CD4-positive, CD25-positive, alpha-beta regulatory T cell (primary cell): ENCODE data around the gene C1QL3. TPM values are rescaled to one million over a fixed set of nuclear protein-coding genes. Genes with fewer than 3 reads are reported as not detected.

ENCODE experiments used
- ATAC-seq, 2 donors: fragments of 150-1000 bp; cut with Tn5 transposase; one replicate each; pipeline ENCODE4 v1.10.0; 2021; ENCODE audit warnings: low read depth in 2 of 2, moderate number of reproducible peaks in 2 of 2, moderate library complexity in 1 of 2
- DNase-seq, 3 donors: peaks; one replicate each; pipeline versions ENCODE4 v3.0.0 to v3.0.0-alpha.2; 2012 to 2022; ENCODE audit warnings: mixed read lengths in 1 of 3
- H3K27ac ChIP-seq: one replicate; pipeline ENCODE4 v1.7.0; 2013; ENCODE audit warnings: mild to moderate bottlenecking, low read length; ENCODE audit not compliant: insufficient read depth, poor library complexity, severe bottlenecking
- H3K27me3 ChIP-seq: one replicate; pipeline ENCODE4 v1.7.0; 2013; ENCODE audit warnings: low read length; ENCODE audit not compliant: control insufficient read depth, insufficient read depth
- H3K36me3 ChIP-seq: one replicate; pipeline ENCODE4 v1.7.0; 2013; ENCODE audit warnings: mild to moderate bottlenecking, low read length, moderate library complexity; ENCODE audit not compliant: control insufficient read depth, insufficient read depth
- H3K4me1 ChIP-seq: 2 replicates; pipeline ENCODE4 v1.7.0; 2013; ENCODE audit warnings: mild to moderate bottlenecking, low read length; ENCODE audit not compliant: insufficient read depth, control insufficient read depth, poor library complexity, severe bottlenecking
- H3K4me3 ChIP-seq: one replicate; pipeline ENCODE4 v1.7.0; 2013; ENCODE audit warnings: low read depth, mild to moderate bottlenecking, low read length, moderate library complexity
- H3K9me3 ChIP-seq, 2 experiments: 1 replicate in 1 of 2; 2 replicates in 1 of 2; pipeline ENCODE4 v1.7.0; 2013; ENCODE audit warnings: low read length in 2 of 2, mild to moderate bottlenecking in 1 of 2, moderate library complexity in 1 of 2; ENCODE audit not compliant: control insufficient read depth in 2 of 2
- H3K27ac Mint-ChIP-seq, 3 donors: one replicate each; pipeline ENCODE4 v1.8.0; 2020 to 2022; ENCODE audit warnings: mild to moderate bottlenecking in 3 of 3, mixed read lengths in 3 of 3, moderate library complexity in 2 of 3
- H3K27me3 Mint-ChIP-seq: one replicate; pipeline ENCODE4 v1.8.0; 2022; ENCODE audit warnings: mild to moderate bottlenecking, mixed read lengths
- H3K36me3 Mint-ChIP-seq: one replicate; pipeline ENCODE4 v1.8.0; 2020; ENCODE audit warnings: mixed read lengths
- H3K4me1 Mint-ChIP-seq, 4 donors: one replicate each; pipeline ENCODE4 v1.8.0; 2020 to 2022; ENCODE audit warnings: mixed read lengths in 4 of 4, mild to moderate bottlenecking in 1 of 4
- H3K4me3 Mint-ChIP-seq, 4 donors: one replicate each; pipeline ENCODE4 v1.8.0; 2020 to 2022; ENCODE audit warnings: mild to moderate bottlenecking in 4 of 4, mixed read lengths in 4 of 4, moderate library complexity in 3 of 4
- H3K9me3 Mint-ChIP-seq, 7 donors: one replicate each; pipeline ENCODE4 v1.8.0; 2020 to 2022; ENCODE audit warnings: mixed read lengths in 7 of 7, mild to moderate bottlenecking in 3 of 7, moderate library complexity in 2 of 7
- polyA plus RNA-seq, 4 donors: library from polyadenylated mRNA; unstranded; fragments of 300-500 nt; fragmentation: Illumina TruSeq; gene quantifications; one replicate each; pipeline ENCODE4 v1.2.3, GENCODE V29; 2021
- total RNA-seq: library from RNA; stranded (reverse); gene quantifications from one replicate; pipeline ENCODE4 v1.2.3, GENCODE V29; 2022

C1QL3 gene
- total and polyA plus RNA-seq, 5 donors from 2014 or later = 0.23 to 0.92 (median 0.31) TPM; not detected in 1

DNA sequence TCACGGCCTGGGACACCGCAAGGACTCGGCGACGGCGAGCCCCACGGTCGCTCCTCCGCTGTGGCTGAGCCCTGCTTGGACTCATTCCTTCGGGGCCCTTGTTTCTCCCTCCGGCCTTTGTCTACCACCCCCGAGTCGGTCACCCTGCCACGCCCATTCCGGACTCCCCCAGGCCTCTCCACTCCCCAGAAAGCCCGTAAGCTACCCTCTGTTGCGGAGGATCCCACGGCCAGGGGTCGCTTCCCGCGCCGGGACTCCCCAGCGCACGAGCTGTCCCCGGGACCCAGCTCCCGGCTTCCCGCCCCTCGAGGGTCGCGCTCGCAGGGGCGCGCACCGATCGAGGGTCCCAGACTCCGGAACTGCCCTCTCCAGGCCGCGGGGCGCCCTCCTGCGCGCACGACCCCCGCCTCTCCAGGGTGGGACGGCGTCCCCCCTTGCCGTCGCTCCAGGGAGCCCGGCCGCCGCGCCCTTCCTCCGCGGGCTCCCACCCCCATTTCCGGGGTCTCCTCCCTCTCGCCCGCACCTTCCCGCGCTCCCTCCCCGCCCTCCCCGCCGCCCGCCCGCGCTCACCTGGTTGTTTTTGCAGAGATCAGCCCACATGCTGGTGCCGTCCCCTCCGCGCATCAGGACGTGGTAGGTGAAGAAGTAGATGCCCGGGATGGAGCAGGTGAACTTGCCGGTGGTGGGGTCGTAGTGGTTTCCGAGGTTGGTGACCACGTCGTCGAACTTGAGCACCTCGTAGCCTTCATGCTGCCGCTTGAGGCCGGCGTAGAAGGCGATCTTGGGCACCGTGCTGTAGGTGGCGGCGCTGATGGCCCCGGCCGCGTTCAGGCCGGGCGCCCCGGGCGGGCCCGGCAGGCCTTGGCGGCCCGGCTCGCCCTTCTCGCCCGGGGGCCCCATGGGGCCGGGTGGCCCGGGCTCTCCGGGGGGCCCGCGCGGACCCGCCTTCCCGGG is 1.5 kb downstream of the C1QL3 start:
- Mint-ChIP-seq H3K27me3 (peaks cover 48% of the 10 kb centered on the region), H3K4me3 (peak overlapping the region; percentile 84 to 90 (median 88)), H3K36me3 (peaks cover 14% of the 10 kb centered on the region), H3K4me1 (peaks cover 0 to 16% (median 8%) of the 10 kb centered on the region in 4 donors), H3K27ac (no peak overlapping the region), H3K9me3 (no peaks in the 10 kb centered on the region)
- Histone ChIP-seq H3K4me3 (no peak overlapping the region), H3K9me3 (no peaks in the 10 kb centered on the region), H3K27me3 (peaks cover 18% of the 10 kb centered on the region), H3K27ac (no peak overlapping the region), H3K4me1 (peaks cover 19% of the 10 kb centered on the region), H3K36me3 (no peaks in the 10 kb centered on the region)
- peak in 2 of 3 donors; percentile 6 to 27 for DNase-seq
- peak; percentile 22 to 24 for ATAC-seq

- Mint-ChIP-seq H3K27me3 (peaks cover 40% of the 10 kb centered on the region), H3K9me3 (no peaks in the 10 kb centered on the region), H3K36me3 (peaks cover 11% of the 10 kb centered on the region), H3K27ac (no peak overlapping the region), H3K4me1 (peaks cover 0 to 16% (median 8%) of the 10 kb centered on the region in 4 donors), H3K4me3 (peak overlapping the region; percentile 84 to 90 (median 88))
- H3K4me1 ChIP-seq = peaks cover 19% of the 10 kb centered on the region
- peaks cover 4% of the 10 kb centered on the region for H3K36me3 ChIP-seq
- H3K27ac ChIP-seq = no peak overlapping the region
- ATAC-seq = no peak
- H3K9me3 ChIP-seq = no peaks in the 10 kb centered on the region
- no peak overlapping the region for H3K4me3 ChIP-seq
- no peak for DNase-seq
- H3K27me3 ChIP-seq = peaks cover 15% of the 10 kb centered on the region
Observed at GRCh38 chr10:16519250-16519907, 2.3 kb downstream of the C1QL3 start.

DNA sequence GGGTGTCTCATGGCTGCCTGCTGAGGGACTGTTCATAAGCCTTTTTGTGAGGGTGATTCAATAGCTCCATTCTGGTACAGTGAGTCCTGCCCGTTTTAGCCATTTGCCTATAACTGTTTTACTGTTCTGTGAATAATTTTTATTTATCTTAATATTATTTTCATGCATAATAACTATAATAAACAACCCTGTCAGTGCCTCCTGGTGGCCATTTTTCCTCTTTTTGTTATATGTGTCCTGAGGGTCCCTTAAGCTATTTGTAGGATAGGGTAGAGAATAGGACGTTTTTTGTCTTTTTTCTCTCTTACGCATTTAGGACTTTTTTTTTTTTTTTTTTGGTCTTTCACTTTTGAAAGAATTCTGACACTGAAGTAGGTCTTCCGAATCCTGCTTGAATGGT is 2.9 kb downstream of the C1QL3 start:
- no peak for ATAC-seq
- Histone ChIP-seq H3K27me3 (peaks cover 12% of the 10 kb centered on the region), H3K4me1 (peaks cover 19% of the 10 kb centered on the region), H3K9me3 (no peaks in the 10 kb centered on the region), H3K4me3 (no peak overlapping the region), H3K36me3 (peaks cover 5% of the 10 kb centered on the region), H3K27ac (no peak overlapping the region)
- Mint-ChIP-seq H3K4me3 (peak overlapping the region in 3 of 4 donors; percentile 84 to 90 (median 88)), H3K27me3 (peaks cover 34% of the 10 kb centered on the region), H3K36me3 (peaks cover 11% of the 10 kb centered on the region), H3K4me1 (peaks cover 0 to 16% (median 8%) of the 10 kb centered on the region in 4 donors), H3K9me3 (no peaks in the 10 kb centered on the region), H3K27ac (no peak overlapping the region)
- DNase-seq = peak in 1 of 3 donors; percentile 10

DNA sequence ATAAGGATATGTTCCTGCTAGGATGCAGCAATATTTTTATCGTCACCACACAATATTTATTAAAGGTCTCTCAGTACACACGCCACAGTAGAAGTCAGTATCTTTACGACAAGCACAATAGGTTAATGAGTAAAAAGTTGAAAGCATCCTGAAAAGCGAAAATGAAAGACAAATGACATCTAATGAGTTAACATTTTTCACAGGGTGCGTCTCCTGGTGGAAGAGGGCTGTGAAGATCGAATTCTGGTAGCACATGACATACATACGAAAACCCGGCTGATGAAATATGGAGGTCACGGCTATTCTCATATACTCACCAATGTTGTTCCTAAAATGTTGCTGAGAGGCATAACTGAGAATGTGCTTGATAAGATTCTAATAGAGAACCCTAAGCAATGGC is 10.8 kb downstream of the C1QL3 start:
- Mint-ChIP-seq H3K27ac (no peak overlapping the region), H3K4me3 (no peak overlapping the region), H3K27me3 (no peaks in the 10 kb centered on the region), H3K4me1 (peaks cover 0 to 10% (median 5%) of the 10 kb centered on the region in 4 donors), H3K9me3 (no peaks in the 10 kb centered on the region), H3K36me3 (peaks cover 15% of the 10 kb centered on the region)
- no peak for ATAC-seq
- H3K4me1 ChIP-seq = no peaks in the 10 kb centered on the region
- H3K4me3 ChIP-seq = no peak overlapping the region
- peaks cover 46% of the 10 kb centered on the region for H3K36me3 ChIP-seq
- H3K9me3 ChIP-seq = no peaks in the 10 kb centered on the region
- no peak for DNase-seq
- no peaks in the 10 kb centered on the region for H3K27me3 ChIP-seq
- no peak overlapping the region for H3K27ac ChIP-seq

DNA sequence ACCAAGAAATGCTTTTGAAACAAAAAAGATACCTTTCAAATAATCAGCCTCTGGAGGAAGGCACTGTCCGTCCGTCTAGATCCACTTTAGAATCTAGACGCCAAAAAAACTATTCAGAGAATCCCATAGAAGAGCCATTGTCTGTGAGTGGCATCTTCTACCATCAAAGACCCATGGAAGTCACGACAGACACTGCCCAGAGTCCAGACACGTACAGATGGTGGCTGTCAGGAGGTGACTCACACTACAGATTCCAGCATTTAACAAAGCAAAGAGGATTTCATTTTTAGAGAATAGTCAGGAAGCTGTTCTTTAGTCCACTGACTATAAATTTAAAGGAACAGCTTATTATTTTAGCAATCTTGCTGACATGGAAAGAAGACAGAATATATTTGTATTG is 11.7 kb downstream of the C1QL3 start:
- ATAC-seq (no peak), DNase-seq (no peak)
- H3K27me3 ChIP-seq = no peaks in the 10 kb centered on the region
- no peaks in the 10 kb centered on the region for H3K9me3 ChIP-seq
- H3K27me3 Mint-ChIP-seq = no peaks in the 10 kb centered on the region
- H3K36me3 ChIP-seq = peaks cover 53% of the 10 kb centered on the region
- peaks cover 15% of the 10 kb centered on the region for H3K36me3 Mint-ChIP-seq
- H3K9me3 Mint-ChIP-seq = no peaks in the 10 kb centered on the region
- no peak overlapping the region for H3K27ac Mint-ChIP-seq
- H3K27ac ChIP-seq = no peak overlapping the region
- H3K4me3 ChIP-seq = no peak overlapping the region
- no peaks in the 10 kb centered on the region for H3K4me1 ChIP-seq
- no peak overlapping the region for H3K4me3 Mint-ChIP-seq
- peaks cover 0 to 10% (median 5%) of the 10 kb centered on the region in 4 donors for H3K4me1 Mint-ChIP-seq

GRCh38 chr10:16505161-16505560 is 16.5 kb downstream of the C1QL3 start:
- Histone ChIP-seq H3K27ac (no peak overlapping the region), H3K27me3 (no peaks in the 10 kb centered on the region), H3K36me3 (peaks cover 31% of the 10 kb centered on the region), H3K9me3 (no peaks in the 10 kb centered on the region), H3K4me3 (no peak overlapping the region), H3K4me1 (no peaks in the 10 kb centered on the region)
- ATAC-seq = no peak
- Mint-ChIP-seq H3K4me1 (peaks cover 4 to 16% (median 12%) of the 10 kb centered on the region in 4 donors), H3K4me3 (no peak overlapping the region), H3K36me3 (peaks cover 19% of the 10 kb centered on the region), H3K27me3 (no peaks in the 10 kb centered on the region), H3K9me3 (no peaks in the 10 kb centered on the region), H3K27ac (no peak overlapping the region)
- DNase-seq = no peak

GRCh38 chr10:16497911-16498310 is 23.8 kb downstream of the C1QL3 start:
- H3K27me3 Mint-ChIP-seq = no peaks in the 10 kb centered on the region
- no peak for DNase-seq
- Histone ChIP-seq H3K36me3 (peaks cover 4% of the 10 kb centered on the region), H3K4me1 (no peaks in the 10 kb centered on the region), H3K9me3 (no peaks in the 10 kb centered on the region), H3K4me3 (no peak overlapping the region), H3K27me3 (no peaks in the 10 kb centered on the region), H3K27ac (no peak overlapping the region)
- H3K4me3 Mint-ChIP-seq = no peak overlapping the region
- H3K9me3 Mint-ChIP-seq = no peaks in the 10 kb centered on the region
- no peak for ATAC-seq
- peaks cover 0 to 25% (median 16%) of the 10 kb centered on the region in 4 donors for H3K4me1 Mint-ChIP-seq
- H3K27ac Mint-ChIP-seq = peak overlapping the region in 1 of 3 donors; percentile 26
- H3K36me3 Mint-ChIP-seq = peaks cover 32% of the 10 kb centered on the region
